CD4-positive, CD25-positive, alpha-beta regulatory T cell (primary cell): ENCODE results near the gene TRABD2B. TPM values are rescaled to one million over a fixed set of nuclear protein-coding genes. Genes with fewer than 3 reads are reported as not detected.

Experiments
- ATAC-seq, 2 donors: fragments of 150-1000 bp; cut with Tn5 transposase; one replicate each; pipeline ENCODE4 v1.10.0; 2021; ENCODE audit warnings: low read depth in 2 of 2, moderate number of reproducible peaks in 2 of 2, moderate library complexity in 1 of 2
- DNase-seq, 3 donors: peaks; one replicate each; pipeline versions ENCODE4 v3.0.0 to v3.0.0-alpha.2; 2012 to 2022; ENCODE audit warnings: mixed read lengths in 1 of 3
- H3K27ac ChIP-seq: one replicate; pipeline ENCODE4 v1.7.0; 2013; ENCODE audit warnings: mild to moderate bottlenecking, low read length; ENCODE audit not compliant: insufficient read depth, poor library complexity, severe bottlenecking
- H3K27me3 ChIP-seq: one replicate; pipeline ENCODE4 v1.7.0; 2013; ENCODE audit warnings: low read length; ENCODE audit not compliant: control insufficient read depth, insufficient read depth
- H3K36me3 ChIP-seq: one replicate; pipeline ENCODE4 v1.7.0; 2013; ENCODE audit warnings: mild to moderate bottlenecking, low read length, moderate library complexity; ENCODE audit not compliant: control insufficient read depth, insufficient read depth
- H3K4me1 ChIP-seq: 2 replicates; pipeline ENCODE4 v1.7.0; 2013; ENCODE audit warnings: mild to moderate bottlenecking, low read length; ENCODE audit not compliant: insufficient read depth, control insufficient read depth, poor library complexity, severe bottlenecking
- H3K4me3 ChIP-seq: one replicate; pipeline ENCODE4 v1.7.0; 2013; ENCODE audit warnings: low read depth, mild to moderate bottlenecking, low read length, moderate library complexity
- H3K9me3 ChIP-seq, 2 experiments: 1 replicate in 1 of 2; 2 replicates in 1 of 2; pipeline ENCODE4 v1.7.0; 2013; ENCODE audit warnings: low read length in 2 of 2, mild to moderate bottlenecking in 1 of 2, moderate library complexity in 1 of 2; ENCODE audit not compliant: control insufficient read depth in 2 of 2
- H3K27ac Mint-ChIP-seq, 3 donors: one replicate each; pipeline ENCODE4 v1.8.0; 2020 to 2022; ENCODE audit warnings: mild to moderate bottlenecking in 3 of 3, mixed read lengths in 3 of 3, moderate library complexity in 2 of 3
- H3K27me3 Mint-ChIP-seq: one replicate; pipeline ENCODE4 v1.8.0; 2022; ENCODE audit warnings: mild to moderate bottlenecking, mixed read lengths
- H3K36me3 Mint-ChIP-seq: one replicate; pipeline ENCODE4 v1.8.0; 2020; ENCODE audit warnings: mixed read lengths
- H3K4me1 Mint-ChIP-seq, 4 donors: one replicate each; pipeline ENCODE4 v1.8.0; 2020 to 2022; ENCODE audit warnings: mixed read lengths in 4 of 4, mild to moderate bottlenecking in 1 of 4
- H3K4me3 Mint-ChIP-seq, 4 donors: one replicate each; pipeline ENCODE4 v1.8.0; 2020 to 2022; ENCODE audit warnings: mild to moderate bottlenecking in 4 of 4, mixed read lengths in 4 of 4, moderate library complexity in 3 of 4
- H3K9me3 Mint-ChIP-seq, 7 donors: one replicate each; pipeline ENCODE4 v1.8.0; 2020 to 2022; ENCODE audit warnings: mixed read lengths in 7 of 7, mild to moderate bottlenecking in 3 of 7, moderate library complexity in 2 of 7
- polyA plus RNA-seq, 4 donors: library from polyadenylated mRNA; unstranded; fragments of 300-500 nt; fragmentation: Illumina TruSeq; gene quantifications; one replicate each; pipeline ENCODE4 v1.2.3, GENCODE V29; 2021
- total RNA-seq: library from RNA; stranded (reverse); gene quantifications from one replicate; pipeline ENCODE4 v1.2.3, GENCODE V29; 2022

The TRABD2B gene
- total and polyA plus RNA-seq, 5 donors from 2014 or later = not detected

DNA sequence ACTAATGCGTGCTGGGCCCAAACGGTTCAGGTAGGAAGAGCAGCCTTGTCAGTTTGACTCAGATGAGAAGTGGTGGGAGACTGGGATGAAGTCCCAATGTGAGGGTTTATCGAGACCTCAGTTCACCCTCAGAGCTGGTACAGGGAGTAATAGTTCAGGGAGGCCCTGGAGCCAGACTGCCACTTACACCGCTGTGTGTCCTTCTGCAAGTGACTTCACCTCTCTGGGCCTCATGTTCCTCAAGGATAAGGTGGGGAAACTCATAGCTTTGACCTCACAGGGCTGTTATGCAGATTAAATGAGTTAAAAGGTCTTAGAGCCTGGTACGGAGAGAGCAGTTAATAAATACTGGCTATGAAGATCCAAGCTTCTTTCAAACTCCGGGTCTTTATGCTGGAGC is 219.9 kb downstream of the TRABD2B start:
- Mint-ChIP-seq H3K27ac (no peak overlapping the region), H3K36me3 (no peaks in the 10 kb centered on the region), H3K4me1 (no peaks in the 10 kb centered on the region), H3K9me3 (no peaks in the 10 kb centered on the region), H3K4me3 (no peak overlapping the region), H3K27me3 (no peaks in the 10 kb centered on the region)
- no peak for ATAC-seq
- Histone ChIP-seq H3K36me3 (no peaks in the 10 kb centered on the region), H3K27me3 (no peaks in the 10 kb centered on the region), H3K4me1 (no peaks in the 10 kb centered on the region), H3K4me3 (no peak overlapping the region), H3K9me3 (no peaks in the 10 kb centered on the region), H3K27ac (no peak overlapping the region)
- no peak for DNase-seq

DNA sequence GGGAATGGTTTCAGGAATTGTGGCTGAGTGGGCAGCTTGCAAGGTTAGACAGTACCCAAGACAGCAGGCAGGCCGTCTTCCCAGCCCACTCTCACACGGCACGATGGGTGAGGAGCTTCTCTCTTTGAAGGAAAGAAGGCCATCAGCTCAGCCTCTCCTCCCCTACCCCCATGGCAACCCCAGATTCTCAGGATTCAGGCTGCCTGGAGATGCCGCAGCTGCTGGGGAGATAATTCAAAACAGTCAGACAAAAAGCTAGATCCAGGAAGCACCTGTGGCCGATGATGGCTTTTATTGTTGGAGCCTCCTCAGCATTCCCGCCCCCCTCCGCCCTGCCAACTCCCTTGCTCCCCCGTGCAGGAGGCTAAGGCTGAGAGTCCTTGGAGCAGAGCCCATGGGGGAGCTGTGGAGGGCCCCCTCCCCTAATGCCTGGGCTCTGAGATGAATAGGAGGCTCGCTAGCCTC is 220.5 kb downstream of the TRABD2B start:
- Histone ChIP-seq H3K4me1 (no peaks in the 10 kb centered on the region), H3K27me3 (no peaks in the 10 kb centered on the region), H3K9me3 (no peaks in the 10 kb centered on the region), H3K4me3 (no peak overlapping the region), H3K27ac (no peak overlapping the region), H3K36me3 (no peaks in the 10 kb centered on the region)
- H3K27me3 Mint-ChIP-seq = no peaks in the 10 kb centered on the region
- no peak overlapping the region for H3K27ac Mint-ChIP-seq
- ATAC-seq = no peak
- no peaks in the 10 kb centered on the region for H3K4me1 Mint-ChIP-seq
- H3K36me3 Mint-ChIP-seq = no peaks in the 10 kb centered on the region
- no peaks in the 10 kb centered on the region for H3K9me3 Mint-ChIP-seq
- no peak for DNase-seq
- no peak overlapping the region for H3K4me3 Mint-ChIP-seq

DNA sequence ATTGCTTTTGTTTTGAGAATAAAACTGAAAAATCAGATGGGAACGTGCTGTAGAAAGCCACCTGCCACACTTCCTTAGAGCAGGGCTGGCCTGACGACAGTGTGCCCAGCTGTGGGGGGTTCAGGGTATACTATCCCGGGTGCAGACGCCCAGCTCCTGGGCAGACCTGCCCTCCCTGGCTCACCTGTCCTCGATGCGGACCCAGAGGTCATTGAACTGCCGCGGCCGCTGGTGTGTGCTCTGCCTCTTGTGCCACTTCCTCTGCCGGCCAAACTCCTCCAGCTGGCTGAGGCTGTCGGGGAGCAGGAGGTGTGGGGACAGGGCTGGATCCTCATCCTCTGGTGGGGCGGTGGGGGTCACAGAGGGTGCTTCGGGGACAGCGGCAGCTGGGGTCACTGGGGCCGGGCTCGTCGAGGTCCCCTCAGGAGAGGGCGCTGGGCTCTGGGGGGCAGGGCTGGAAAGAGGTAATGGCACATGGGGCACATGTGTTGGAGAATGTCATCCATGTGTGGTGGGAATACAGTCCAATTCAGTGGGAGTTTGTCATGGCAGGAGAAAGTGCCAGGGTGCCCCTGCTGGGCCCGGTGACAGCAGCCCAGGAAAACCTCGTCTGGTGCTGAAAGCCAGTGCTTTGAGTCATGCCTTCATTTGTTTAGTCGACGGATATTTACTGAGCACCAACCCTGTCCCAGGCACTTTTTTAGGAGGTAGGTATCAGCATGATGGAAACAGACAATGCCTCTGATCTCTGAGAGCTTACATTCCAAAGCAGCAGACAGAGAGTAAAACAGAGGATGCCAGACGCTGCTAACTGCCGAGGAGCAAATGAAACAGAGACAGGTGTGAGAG is 222.0 kb downstream of the TRABD2B start:
- H3K4me1 ChIP-seq = no peaks in the 10 kb centered on the region
- Mint-ChIP-seq H3K9me3 (no peaks in the 10 kb centered on the region), H3K27me3 (no peaks in the 10 kb centered on the region), H3K27ac (no peak overlapping the region), H3K4me3 (no peak overlapping the region), H3K36me3 (no peaks in the 10 kb centered on the region), H3K4me1 (no peaks in the 10 kb centered on the region)
- ATAC-seq (no peak), DNase-seq (no peak)
- H3K27ac ChIP-seq = no peak overlapping the region
- H3K9me3 ChIP-seq = no peaks in the 10 kb centered on the region
- H3K36me3 ChIP-seq = no peaks in the 10 kb centered on the region
- H3K4me3 ChIP-seq = no peak overlapping the region
- H3K27me3 ChIP-seq = no peaks in the 10 kb centered on the region

DNA sequence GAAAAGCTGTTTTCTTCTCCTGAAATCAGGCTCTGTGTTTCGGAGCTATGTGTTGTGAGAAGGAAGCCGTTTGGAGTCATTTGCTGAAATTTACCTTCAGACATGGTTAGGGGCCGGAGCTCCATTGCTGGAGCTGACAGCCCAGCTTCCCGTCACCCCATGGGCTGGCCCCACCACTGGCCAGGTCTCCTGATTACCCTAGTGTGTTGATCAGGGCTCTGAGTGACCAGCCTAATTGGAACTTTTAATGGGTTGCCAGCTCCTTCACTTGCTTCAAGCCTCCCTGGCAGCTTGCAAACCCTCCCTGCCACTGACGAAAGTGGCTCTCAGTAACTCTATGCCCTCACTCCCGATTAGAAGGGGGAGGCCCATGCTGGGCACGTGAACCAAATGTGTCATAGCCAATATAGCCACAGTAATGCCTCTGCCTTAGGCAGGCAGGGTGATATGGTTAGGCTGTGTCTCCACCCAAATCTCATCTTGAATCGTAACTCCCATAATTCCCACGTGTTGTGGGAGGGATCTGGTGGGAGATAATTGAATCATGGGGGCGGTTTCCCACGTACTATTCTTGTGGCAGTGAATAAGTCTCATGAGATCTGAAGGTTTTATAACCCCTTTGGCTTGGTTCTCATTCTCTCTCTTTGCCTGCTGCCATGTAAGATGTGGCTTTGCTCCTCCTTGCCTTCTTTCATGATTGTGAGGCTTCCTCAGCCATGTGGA is 224.1 kb downstream of the TRABD2B start:
- DNase-seq (no peak), ATAC-seq (no peak)
- Histone ChIP-seq H3K4me3 (no peak overlapping the region), H3K4me1 (no peaks in the 10 kb centered on the region), H3K27ac (no peak overlapping the region), H3K27me3 (no peaks in the 10 kb centered on the region), H3K36me3 (no peaks in the 10 kb centered on the region), H3K9me3 (no peaks in the 10 kb centered on the region)
- no peaks in the 10 kb centered on the region for H3K27me3 Mint-ChIP-seq
- H3K4me3 Mint-ChIP-seq = no peak overlapping the region
- no peaks in the 10 kb centered on the region for H3K36me3 Mint-ChIP-seq
- H3K27ac Mint-ChIP-seq = no peak overlapping the region
- H3K9me3 Mint-ChIP-seq = no peaks in the 10 kb centered on the region
- H3K4me1 Mint-ChIP-seq = no peaks in the 10 kb centered on the region

DNA sequence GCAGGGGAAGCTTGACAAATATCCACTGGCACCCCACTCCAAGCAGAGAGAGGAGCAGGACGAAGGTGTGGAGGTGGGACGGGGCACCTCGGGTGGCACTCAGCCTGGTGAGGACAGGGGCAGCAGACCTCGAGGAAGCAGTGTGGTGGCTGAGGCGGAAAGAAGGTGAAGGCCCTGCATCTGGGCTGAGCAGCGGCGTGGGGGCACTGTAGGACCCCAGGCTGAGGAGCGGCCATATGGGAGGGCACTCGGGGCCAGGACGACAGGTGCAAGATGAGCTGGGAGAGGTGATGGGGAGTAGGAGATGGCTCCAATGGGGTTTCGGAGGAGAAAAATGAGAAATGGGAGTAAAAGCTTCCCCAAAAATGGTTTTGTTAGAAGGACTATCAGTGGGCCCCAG is 224.9 kb downstream of the TRABD2B start:
- H3K4me1 Mint-ChIP-seq = no peaks in the 10 kb centered on the region
- no peak overlapping the region for H3K27ac Mint-ChIP-seq
- H3K27me3 Mint-ChIP-seq = no peaks in the 10 kb centered on the region
- H3K36me3 ChIP-seq = no peaks in the 10 kb centered on the region
- no peak overlapping the region for H3K27ac ChIP-seq
- H3K9me3 Mint-ChIP-seq = no peaks in the 10 kb centered on the region
- no peak overlapping the region for H3K4me3 ChIP-seq
- H3K36me3 Mint-ChIP-seq = no peaks in the 10 kb centered on the region
- DNase-seq (no peak), ATAC-seq (no peak)
- H3K4me1 ChIP-seq = no peaks in the 10 kb centered on the region
- no peak overlapping the region for H3K4me3 Mint-ChIP-seq
- no peaks in the 10 kb centered on the region for H3K27me3 ChIP-seq
- H3K9me3 ChIP-seq = no peaks in the 10 kb centered on the region

DNA sequence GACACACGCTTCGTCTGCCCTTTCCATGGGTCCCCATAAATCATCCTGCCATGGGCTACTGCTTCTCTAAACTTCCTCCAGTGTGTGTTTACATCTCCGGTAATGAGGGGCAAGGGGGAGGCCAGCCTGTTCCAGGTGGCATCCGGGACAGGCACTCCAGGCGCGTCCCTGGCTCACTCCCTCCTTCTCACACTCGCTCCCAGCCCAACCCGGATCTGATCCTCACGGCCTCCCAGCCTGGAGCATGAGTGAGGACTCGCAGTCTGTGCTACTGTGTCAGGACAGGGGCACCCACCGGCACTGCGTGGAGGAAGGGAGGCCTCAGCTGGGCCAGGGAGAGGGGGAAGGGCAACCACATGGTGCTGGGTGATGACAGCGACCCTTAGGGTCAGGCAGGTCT is 225.4 kb downstream of the TRABD2B start:
- Mint-ChIP-seq H3K4me1 (no peaks in the 10 kb centered on the region), H3K36me3 (no peaks in the 10 kb centered on the region), H3K27me3 (no peaks in the 10 kb centered on the region), H3K9me3 (no peaks in the 10 kb centered on the region), H3K27ac (peak overlapping the region in 1 of 3 donors; percentile 56), H3K4me3 (no peak overlapping the region)
- Histone ChIP-seq H3K4me1 (no peaks in the 10 kb centered on the region), H3K9me3 (no peaks in the 10 kb centered on the region), H3K27me3 (no peaks in the 10 kb centered on the region), H3K36me3 (no peaks in the 10 kb centered on the region), H3K4me3 (no peak overlapping the region), H3K27ac (no peak overlapping the region)
- DNase-seq = no peak
- no peak for ATAC-seq

DNA sequence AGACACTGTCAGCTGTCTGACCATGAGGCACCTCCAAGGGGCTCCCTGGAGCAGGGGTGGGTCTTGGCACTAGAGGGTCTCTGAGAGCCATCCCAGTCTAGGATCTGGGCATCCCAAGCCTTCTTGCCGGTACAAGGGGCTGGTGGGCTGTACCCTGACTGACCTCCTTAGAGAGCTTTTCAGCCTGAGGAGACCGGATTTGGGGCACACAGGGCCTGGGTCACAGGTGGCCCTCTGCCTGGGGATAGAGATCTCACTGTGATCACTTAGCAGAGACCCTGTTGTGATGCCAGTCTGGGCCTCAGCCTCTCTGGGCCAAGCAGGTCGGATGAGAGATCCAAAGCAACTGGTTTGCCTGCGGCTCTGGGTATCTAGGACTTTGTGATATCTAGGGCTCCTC is 227.2 kb downstream of the TRABD2B start:
- no peaks in the 10 kb centered on the region for H3K9me3 ChIP-seq
- ATAC-seq (no peak), DNase-seq (no peak)
- no peak overlapping the region for H3K4me3 ChIP-seq
- H3K4me1 Mint-ChIP-seq = no peaks in the 10 kb centered on the region
- no peaks in the 10 kb centered on the region for H3K36me3 Mint-ChIP-seq
- no peak overlapping the region for H3K27ac ChIP-seq
- H3K27me3 ChIP-seq = no peaks in the 10 kb centered on the region
- no peaks in the 10 kb centered on the region for H3K36me3 ChIP-seq
- H3K9me3 Mint-ChIP-seq = peaks cover 0 to 3% (median 0%) of the 10 kb centered on the region in 7 donors
- H3K27me3 Mint-ChIP-seq = no peaks in the 10 kb centered on the region
- no peak overlapping the region for H3K4me3 Mint-ChIP-seq
- H3K4me1 ChIP-seq = no peaks in the 10 kb centered on the region
- H3K27ac Mint-ChIP-seq = no peak overlapping the region
